Activated CD4-positive, CD25-positive, alpha-beta regulatory T cell treated with anti-CD3 and anti-CD28 coated beads, Interleukin-2, amount 50 U/mL, for 24 hours (primary cell): Measurements from ENCODE around the gene LRRC10B.
A peak's percentile ranks its signal among the peaks of the same experiment; 100 is the strongest.

Source experiments
- ATAC-seq, 2 donors: fragments of 150-1000 bp; cut with Tn5 transposase; one replicate each; pipeline ENCODE4 v1.10.0; 2021; ENCODE audit warnings: mild to moderate bottlenecking in 1 of 2, moderate library complexity in 1 of 2

Gene LRRC10B

GRCh38 chr11:61532134-61533038, 23.8 kb downstream of the LRRC10B start:
- peak in 1 of 2 donors; percentile 63 for ATAC-seq

GRCh38 chr11:61533039-61533375, 24.5 kb downstream of the LRRC10B start:
- ATAC-seq, result no peak

- ATAC-seq, result no peak
Measured at GRCh38 chr11:61533401-61533800, 24.9 kb downstream of the LRRC10B start.

GRCh38 chr11:61534025-61534932, 25.7 kb downstream of the LRRC10B start:
- ATAC-seq, result no peak

- no peak for ATAC-seq
Measured at GRCh38 chr11:61534933-61535839, 26.6 kb downstream of the LRRC10B start.

GRCh38 chr11:61535998-61536675, 27.6 kb downstream of the LRRC10B start:
- ATAC-seq, result no peak

- ATAC-seq, result no peak
Measured at GRCh38 chr11:61536676-61537270, 28.2 kb downstream of the LRRC10B start.

GRCh38 chr11:61537326-61537725, 28.8 kb downstream of the LRRC10B start:
- ATAC-seq, result no peak

GRCh38 chr11:61538636-61538961, 30.1 kb downstream of the LRRC10B start:
- ATAC-seq, result no peak

GRCh38 chr11:61539006-61539405, 30.5 kb downstream of the LRRC10B start:
- ATAC-seq, result no peak

GRCh38 chr11:61539831-61540357, 31.3 kb downstream of the LRRC10B start:
- ATAC-seq, result no peak

- no peak for ATAC-seq
Measured at GRCh38 chr11:61540528-61540927, 32.0 kb downstream of the LRRC10B start.

GRCh38 chr11:61541598-61541997, 33.0 kb downstream of the LRRC10B start:
- ATAC-seq, result no peak

- ATAC-seq, result no peak
Measured at GRCh38 chr11:61542024-61542461, 33.5 kb downstream of the LRRC10B start.

- no peak for ATAC-seq
Measured at GRCh38 chr11:61542705-61543104, 34.2 kb downstream of the LRRC10B start.

- no peak for ATAC-seq
Measured at GRCh38 chr11:61543606-61544306, 35.2 kb downstream of the LRRC10B start.

- no peak for ATAC-seq
Measured at GRCh38 chr11:61544466-61544865, 35.9 kb downstream of the LRRC10B start.

- no peak for ATAC-seq
Measured at GRCh38 chr11:61545341-61545740, 36.8 kb downstream of the LRRC10B start.

GRCh38 chr11:61545921-61546320, 37.4 kb downstream of the LRRC10B start:
- ATAC-seq, result no peak

- no peak for ATAC-seq
Measured at GRCh38 chr11:61546663-61547062, 38.1 kb downstream of the LRRC10B start.

- ATAC-seq, result no peak
Measured at GRCh38 chr11:61547246-61547645, 38.7 kb downstream of the LRRC10B start.
